ENCODE measurements around the gene ELAVL2.

DNA sequence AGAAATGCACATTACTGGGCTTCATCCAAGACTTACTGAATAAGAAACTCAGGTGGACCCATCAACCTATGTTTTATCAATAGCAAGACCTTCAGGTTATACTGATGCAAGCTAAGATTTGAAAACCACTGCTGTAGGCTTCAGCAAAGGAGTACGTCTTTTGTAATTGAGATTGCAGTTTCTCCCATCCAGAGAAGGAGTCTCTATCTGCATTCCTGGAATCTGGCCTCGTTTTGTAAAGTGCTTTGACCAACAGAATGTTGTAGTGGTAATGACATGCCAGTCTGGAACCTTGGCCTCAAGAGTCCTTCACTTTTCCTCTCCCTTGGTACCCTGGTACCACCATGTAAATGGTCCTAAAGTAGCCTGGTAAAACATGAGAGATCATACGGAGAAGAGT is 32.2 kb upstream of the ELAVL2 start:
- TF ChIP-seq, protein P1, sequence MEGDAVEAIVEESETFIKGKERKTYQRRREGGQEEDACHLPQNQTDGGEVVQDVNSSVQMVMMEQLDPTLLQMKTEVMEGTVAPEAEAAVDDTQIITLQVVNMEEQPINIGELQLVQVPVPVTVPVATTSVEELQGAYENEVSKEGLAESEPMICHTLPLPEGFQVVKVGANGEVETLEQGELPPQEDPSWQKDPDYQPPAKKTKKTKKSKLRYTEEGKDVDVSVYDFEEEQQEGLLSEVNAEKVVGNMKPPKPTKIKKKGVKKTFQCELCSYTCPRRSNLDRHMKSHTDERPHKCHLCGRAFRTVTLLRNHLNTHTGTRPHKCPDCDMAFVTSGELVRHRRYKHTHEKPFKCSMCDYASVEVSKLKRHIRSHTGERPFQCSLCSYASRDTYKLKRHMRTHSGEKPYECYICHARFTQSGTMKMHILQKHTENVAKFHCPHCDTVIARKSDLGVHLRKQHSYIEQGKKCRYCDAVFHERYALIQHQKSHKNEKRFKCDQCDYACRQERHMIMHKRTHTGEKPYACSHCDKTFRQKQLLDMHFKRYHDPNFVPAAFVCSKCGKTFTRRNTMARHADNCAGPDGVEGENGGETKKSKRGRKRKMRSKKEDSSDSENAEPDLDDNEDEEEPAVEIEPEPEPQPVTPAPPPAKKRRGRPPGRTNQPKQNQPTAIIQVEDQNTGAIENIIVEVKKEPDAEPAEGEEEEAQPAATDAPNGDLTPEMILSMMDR (IDR thresholded peaks at IDR 0.05; ENCODE audit: low read length): no peak
- no peak for TF ChIP-seq EZH2phosphoT487 (IDR thresholded peaks at IDR 0.05; ENCODE audit: low read length)
